MM.1S (cell line): ENCODE data around the gene HINFP.

Source experiments
- DNase-seq: peaks from one replicate; pipeline ENCODE4 v3.0.0-alpha.2; 2015
- H2AFZ ChIP-seq: fragments of 300-600 bp; sonication (generic); 2 replicates; pipeline ENCODE4 v1.6.0; 2016; ENCODE audit warnings: antibody characterized with exemption, low read length
- H3F3A ChIP-seq: fragments of 300-600 bp; sonication (generic); 2 replicates; pipeline ENCODE4 v1.6.1; 2016; ENCODE audit warnings: mild to moderate bottlenecking, antibody characterized with exemption, low read length, moderate library complexity, mixed read lengths; ENCODE audit not compliant: insufficient read depth
- H3K27ac ChIP-seq: fragments of 300-600 bp; sonication (generic); 2 replicates; pipeline ENCODE4 v1.5.1; 2016; ENCODE audit warnings: mild to moderate bottlenecking, low read length
- H3K27me3 ChIP-seq: fragments of 300-600 bp; sonication (generic); replicated peaks from 2 replicates; pipeline ENCODE4 v1.6.0; 2016; ENCODE audit warnings: low read length; ENCODE audit not compliant: insufficient read depth
- H3K36me3 ChIP-seq: fragments of 300-600 bp; sonication (generic); replicated peaks from 2 replicates; pipeline ENCODE4 v1.6.1; 2016; ENCODE audit warnings: mild to moderate bottlenecking, low read length, mixed read lengths; ENCODE audit not compliant: insufficient read depth
- H3K4me1 ChIP-seq: fragments of 300-600 bp; sonication (generic); 2 replicates; pipeline ENCODE4 v1.6.1; 2016; ENCODE audit warnings: low read length, mixed read lengths
- H3K4me2 ChIP-seq: fragments of 300-600 bp; sonication (generic); 2 replicates; pipeline ENCODE4 v1.6.0; 2016; ENCODE audit warnings: low read depth, low read length
- H3K4me3 ChIP-seq: fragments of 300-600 bp; sonication (generic); 2 replicates; pipeline ENCODE4 v1.5.1; 2016; ENCODE audit warnings: low read length, mixed read lengths
- H3K79me2 ChIP-seq: fragments of 300-600 bp; sonication (generic); 2 replicates; pipeline ENCODE4 v1.6.1; 2016; ENCODE audit warnings: mixed run types, low read length, mixed read lengths
- H3K9ac ChIP-seq: fragments of 300-600 bp; sonication (generic); 2 replicates; pipeline ENCODE4 v1.6.1; 2016; ENCODE audit warnings: low read length, mixed read lengths
- H3K9me2 ChIP-seq: fragments of 300-600 bp; sonication (generic); replicated peaks from 2 replicates; pipeline ENCODE4 v1.6.1; 2016; ENCODE audit warnings: mild to moderate bottlenecking, low read length, mixed read lengths; ENCODE audit not compliant: insufficient read depth
- H3K9me3 ChIP-seq: fragments of 300-600 bp; sonication (generic); replicated peaks from 2 replicates; pipeline ENCODE4 v1.6.1; 2016; ENCODE audit warnings: mild to moderate bottlenecking, low read length, mixed read lengths; ENCODE audit not compliant: insufficient read depth
- H4K20me1 ChIP-seq: fragments of 300-600 bp; sonication (generic); 2 replicates; pipeline ENCODE4 v1.6.1; 2016; ENCODE audit warnings: mild to moderate bottlenecking, low read length, moderate library complexity, mixed read lengths; ENCODE audit not compliant: insufficient read depth
- CTCF ChIP-seq: fragments of 300-600 bp; sonication (generic); IDR thresholded peaks from 2 replicates; pipeline ENCODE4 v1.5.1; 2016; ENCODE audit warnings: antibody characterized with exemption, low read length, mixed read lengths
- EZH2 ChIP-seq: fragments of 300-600 bp; sonication (generic); optimal IDR thresholded peaks from 2 replicates; pipeline ENCODE3; 2017; ENCODE audit warnings: low read depth, mild to moderate bottlenecking, antibody characterized with exemption, low read length, mixed read lengths
- EZH2phosphoT487 ChIP-seq: fragments of 300-600 bp; sonication (generic); IDR thresholded peaks from 2 replicates; pipeline ENCODE4 v1.6.1; 2018; ENCODE audit warnings: antibody characterized with exemption, low read length

HINFP gene

DNA sequence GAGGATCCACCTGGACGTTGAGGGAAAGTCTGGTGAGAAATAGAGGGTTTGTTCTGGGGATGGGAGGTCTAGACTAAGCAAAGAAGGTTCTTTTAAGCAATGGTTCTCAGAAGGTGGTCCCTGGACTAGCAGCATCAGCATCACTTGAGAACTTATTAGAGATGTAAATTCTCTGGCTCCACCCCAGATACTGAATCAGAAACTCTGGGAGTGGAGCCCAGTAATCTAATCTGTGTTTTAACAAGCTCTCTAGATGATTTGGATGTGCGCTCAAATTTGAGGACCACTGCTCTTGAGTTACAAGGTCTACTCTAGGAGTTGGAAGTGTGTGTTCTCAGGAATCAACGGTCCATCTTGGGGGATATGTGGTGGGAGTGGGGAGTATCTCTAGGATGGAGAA, 24.2 kb downstream of the HINFP start:
- no peaks in the 10 kb centered on the region for H3K9me2 ChIP-seq
- H3K9me3 ChIP-seq: no peaks in the 10 kb centered on the region
- H3F3A ChIP-seq: no peaks in the 10 kb centered on the region
- H3K4me3 ChIP-seq: no peak overlapping the region
- peaks cover 7% of the 10 kb centered on the region for H3K4me1 ChIP-seq
- no peak overlapping the region for H2AFZ ChIP-seq
- H3K36me3 ChIP-seq: no peaks in the 10 kb centered on the region
- DNase-seq: no peak
- peaks cover 38% of the 10 kb centered on the region for H3K27me3 ChIP-seq
- H4K20me1 ChIP-seq: no peaks in the 10 kb centered on the region
- H3K79me2 ChIP-seq: no peaks in the 10 kb centered on the region
- TF ChIP-seq CTCF (no peak), EZH2phosphoT487 (no peak), EZH2 (no peak)
- no peak overlapping the region for H3K4me2 ChIP-seq
- H3K9ac ChIP-seq: no peak overlapping the region
- H3K27ac ChIP-seq: no peak overlapping the region

DNA sequence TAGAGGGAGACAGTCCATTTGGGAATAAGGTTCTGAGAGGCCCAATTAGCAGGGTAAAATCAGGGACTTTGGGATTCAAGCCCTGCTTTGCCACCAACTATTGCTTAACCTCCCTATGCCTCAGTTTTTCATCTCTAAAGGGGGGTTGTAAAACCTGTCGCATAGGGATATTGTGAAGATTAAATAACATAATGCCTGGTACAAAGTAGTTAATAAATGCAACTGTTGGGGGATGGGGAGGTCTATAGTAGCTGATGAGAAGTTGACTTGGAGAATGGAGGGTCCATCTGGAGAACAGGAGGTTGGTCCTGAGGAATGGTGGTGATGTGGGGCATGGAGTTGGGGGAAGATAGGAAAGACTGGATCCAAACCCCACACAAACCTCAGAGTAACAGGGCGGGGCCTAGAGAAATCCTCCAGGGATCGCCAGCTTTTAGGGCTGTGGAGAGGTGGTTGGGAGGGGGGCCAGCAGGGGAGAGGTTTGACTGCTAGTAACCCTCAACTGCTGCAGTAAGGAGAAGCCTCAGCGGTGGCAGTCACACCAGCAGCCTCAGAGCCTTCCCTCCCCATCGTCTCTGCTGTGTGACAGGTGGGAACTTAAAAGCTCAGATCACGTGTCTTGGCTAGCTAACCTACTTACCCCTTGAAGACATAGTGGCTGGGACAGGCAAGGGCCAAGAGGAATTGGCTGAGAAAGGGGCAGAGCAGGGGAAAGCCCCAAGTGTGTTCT, 26.4 kb downstream of the HINFP start:
- DNase-seq: no peak
- H3K9ac ChIP-seq: no peak overlapping the region
- no peaks in the 10 kb centered on the region for H4K20me1 ChIP-seq
- no peaks in the 10 kb centered on the region for H3K9me3 ChIP-seq
- H3K9me2 ChIP-seq: no peaks in the 10 kb centered on the region
- peaks cover 45% of the 10 kb centered on the region for H3K27me3 ChIP-seq
- H3F3A ChIP-seq: no peaks in the 10 kb centered on the region
- H3K4me3 ChIP-seq: no peak overlapping the region
- no peaks in the 10 kb centered on the region for H3K79me2 ChIP-seq
- TF ChIP-seq EZH2 (no peak), EZH2phosphoT487 (no peak), CTCF (no peak)
- no peak overlapping the region for H3K27ac ChIP-seq
- H3K36me3 ChIP-seq: no peaks in the 10 kb centered on the region
- H2AFZ ChIP-seq: no peak overlapping the region
- H3K4me2 ChIP-seq: peak overlapping the region; percentile 99; the same call in 1 of the 2 replicates
- H3K4me1 ChIP-seq: peaks cover 7% of the 10 kb centered on the region

DNA sequence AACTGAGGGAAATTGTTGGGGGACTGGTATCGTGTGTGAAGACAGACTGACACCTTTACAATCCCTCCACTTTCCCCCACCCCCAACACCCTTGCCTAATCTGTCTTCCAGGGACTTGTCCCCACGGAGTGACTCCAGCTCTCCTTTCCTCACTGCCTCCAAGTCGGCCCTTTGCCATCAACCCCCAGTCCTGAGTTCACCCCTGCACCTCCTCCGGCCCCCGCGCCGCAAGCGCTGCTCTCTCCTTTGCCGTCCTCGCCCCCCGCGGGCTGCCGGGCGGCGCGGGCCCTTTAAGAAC, 27.3 kb downstream of the HINFP start:
- TF ChIP-seq EZH2phosphoT487: no peak
- no peak for TF ChIP-seq EZH2
- TF ChIP-seq CTCF: no peak
- H3K4me2 ChIP-seq: peak overlapping the region; percentile 99
- H3K9me2 ChIP-seq: no peaks in the 10 kb centered on the region
- H3K36me3 ChIP-seq: no peaks in the 10 kb centered on the region
- H3K79me2 ChIP-seq: no peaks in the 10 kb centered on the region
- H3K4me1 ChIP-seq: peaks cover 7% of the 10 kb centered on the region
- peak overlapping the region; percentile 74 for H3K4me3 ChIP-seq
- H2AFZ ChIP-seq: peak overlapping the region; percentile 96
- no peak for DNase-seq
- H3K9ac ChIP-seq: peak overlapping the region; percentile 32; the same call in 1 of the 2 replicates
- H3F3A ChIP-seq: no peaks in the 10 kb centered on the region
- H3K27me3 ChIP-seq: peaks cover 53% of the 10 kb centered on the region
- H4K20me1 ChIP-seq: no peaks in the 10 kb centered on the region
- H3K27ac ChIP-seq: no peak overlapping the region
- H3K9me3 ChIP-seq: no peaks in the 10 kb centered on the region
